Colonic mucosa (tissue), 4 donors: Measurements from ENCODE around the gene MARCHF5. TPM values are rescaled to one million over a fixed set of nuclear protein-coding genes. Genes with fewer than 3 reads are reported as not detected.
"Not testable (repeated sequence)": the region's sequence is repeated elsewhere in the genome, so short reads cannot be mapped to it uniquely, and the experiment has no call there.

Source experiments
- DNase-seq: peaks from one replicate; pipeline ENCODE4 v3.0.0-alpha.2; 2020
- H3K27ac ChIP-seq: fragments of 200-600 bp; one replicate; pipeline ENCODE4 v1.8.0; 2021
- H3K27me3 ChIP-seq: fragments of 200-600 bp; one replicate; pipeline ENCODE4 v1.8.0; 2021
- H3K36me3 ChIP-seq: fragments of 200-600 bp; one replicate; pipeline ENCODE4 v1.8.0; 2021
- H3K4me1 ChIP-seq: fragments of 200-600 bp; one replicate; pipeline ENCODE4 v1.8.0; 2021; ENCODE audit warnings: mild to moderate bottlenecking
- H3K4me3 ChIP-seq: fragments of 200-600 bp; one replicate; pipeline ENCODE4 v1.8.0; 2021
- H3K9ac ChIP-seq, 2 donors: one replicate each; pipeline ENCODE4 v1.7.0; 2013; ENCODE audit warnings: control low read depth in 2 of 2, low read depth in 2 of 2, low read length in 2 of 2
- H3K9me3 ChIP-seq: fragments of 200-600 bp; one replicate; pipeline ENCODE4 v1.8.0; 2021
- intact Hi-C: fragments of 100-400 bp; cut with DNase I; formaldehyde crosslinking; loops from one replicate; pipeline ENCODE4 v1.14.1; 2022
- total RNA-seq, 2 donors: library from RNA; stranded (reverse); fragmentation: NEBNext Ultra II Directional in 1 of 2; extraction: Animal tissue kit (Norgen Biotek cat#: 25700) in 1 of 2; gene quantifications; one replicate each; pipeline ENCODE4 v1.2.1, GENCODE V29; 2021
- TF ChIP-seq, protein P1 (sequence below): fragments of 200-600 bp; IDR thresholded peaks from one replicate; pipeline ENCODE4 v1.8.0; 2022; ENCODE audit warnings: antibody characterized with exemption, mild to moderate bottlenecking
- donor health status: healthy.
- donor health status: DM: no; HTN: no; CAD: no.
- donor health status: DM: no; HTN: no; CAD: no.

Gene MARCHF5
- total RNA-seq, 2 donors from 2014 or later: 37.3 to 42.8 TPM

DNA sequence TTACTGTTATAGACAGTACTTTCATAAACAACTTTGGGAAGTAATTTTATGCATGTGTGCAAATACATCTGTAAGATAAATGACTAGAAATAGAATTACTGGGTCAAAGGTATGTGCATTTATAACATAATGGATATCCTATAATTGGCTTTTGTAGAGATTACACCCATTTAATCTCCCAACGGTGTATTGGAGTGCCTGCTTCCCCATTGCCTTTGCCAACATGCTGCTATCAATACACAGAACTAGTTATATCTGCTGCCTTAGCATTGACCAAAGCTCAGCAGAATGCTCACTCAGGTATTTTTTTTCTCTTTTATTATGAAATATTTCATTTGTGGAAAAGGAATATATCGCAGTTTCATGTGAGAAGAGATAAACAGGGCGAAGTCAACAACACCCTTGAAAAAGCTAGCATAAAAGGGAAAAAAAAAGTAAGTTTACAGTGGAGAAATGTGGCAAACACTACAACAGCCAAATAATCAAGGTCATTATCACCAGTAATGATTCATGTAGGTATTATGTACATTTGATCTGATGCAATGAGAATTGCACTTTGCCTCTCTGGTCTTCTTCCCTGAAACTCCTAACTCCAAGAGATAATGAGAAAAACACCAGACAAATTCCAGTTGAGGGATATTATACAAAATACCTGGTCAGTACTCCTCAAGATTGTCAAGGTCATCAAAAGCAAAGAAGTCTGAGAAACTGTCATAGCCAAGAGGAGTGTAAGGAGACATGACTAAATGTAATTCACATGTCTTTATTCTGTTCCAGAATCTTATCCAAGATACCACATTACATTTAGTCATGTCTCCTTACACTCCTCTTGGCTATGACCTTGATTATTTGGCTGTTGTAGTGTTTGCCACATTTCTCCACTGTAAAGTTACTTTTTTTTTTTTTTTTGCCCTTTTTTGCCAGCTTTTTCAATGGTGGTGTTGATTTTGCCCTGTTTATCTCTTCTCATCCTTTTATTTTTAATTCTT is 36.8 kb downstream of the MARCHF5 start:
- TF ChIP-seq, protein P1, sequence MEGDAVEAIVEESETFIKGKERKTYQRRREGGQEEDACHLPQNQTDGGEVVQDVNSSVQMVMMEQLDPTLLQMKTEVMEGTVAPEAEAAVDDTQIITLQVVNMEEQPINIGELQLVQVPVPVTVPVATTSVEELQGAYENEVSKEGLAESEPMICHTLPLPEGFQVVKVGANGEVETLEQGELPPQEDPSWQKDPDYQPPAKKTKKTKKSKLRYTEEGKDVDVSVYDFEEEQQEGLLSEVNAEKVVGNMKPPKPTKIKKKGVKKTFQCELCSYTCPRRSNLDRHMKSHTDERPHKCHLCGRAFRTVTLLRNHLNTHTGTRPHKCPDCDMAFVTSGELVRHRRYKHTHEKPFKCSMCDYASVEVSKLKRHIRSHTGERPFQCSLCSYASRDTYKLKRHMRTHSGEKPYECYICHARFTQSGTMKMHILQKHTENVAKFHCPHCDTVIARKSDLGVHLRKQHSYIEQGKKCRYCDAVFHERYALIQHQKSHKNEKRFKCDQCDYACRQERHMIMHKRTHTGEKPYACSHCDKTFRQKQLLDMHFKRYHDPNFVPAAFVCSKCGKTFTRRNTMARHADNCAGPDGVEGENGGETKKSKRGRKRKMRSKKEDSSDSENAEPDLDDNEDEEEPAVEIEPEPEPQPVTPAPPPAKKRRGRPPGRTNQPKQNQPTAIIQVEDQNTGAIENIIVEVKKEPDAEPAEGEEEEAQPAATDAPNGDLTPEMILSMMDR: no peak
- Histone ChIP-seq H3K27ac (peak overlapping the region; percentile 19), H3K9ac (no peak overlapping the region), H3K4me3 (no peak overlapping the region), H3K4me1 (peaks cover 10% of the 10 kb centered on the region), H3K27me3 (no peaks in the 10 kb centered on the region), H3K9me3 (no peaks in the 10 kb centered on the region), H3K36me3 (no peaks in the 10 kb centered on the region)
- peak; percentile 22 for DNase-seq
- intact Hi-C loops: no loop called here

DNA sequence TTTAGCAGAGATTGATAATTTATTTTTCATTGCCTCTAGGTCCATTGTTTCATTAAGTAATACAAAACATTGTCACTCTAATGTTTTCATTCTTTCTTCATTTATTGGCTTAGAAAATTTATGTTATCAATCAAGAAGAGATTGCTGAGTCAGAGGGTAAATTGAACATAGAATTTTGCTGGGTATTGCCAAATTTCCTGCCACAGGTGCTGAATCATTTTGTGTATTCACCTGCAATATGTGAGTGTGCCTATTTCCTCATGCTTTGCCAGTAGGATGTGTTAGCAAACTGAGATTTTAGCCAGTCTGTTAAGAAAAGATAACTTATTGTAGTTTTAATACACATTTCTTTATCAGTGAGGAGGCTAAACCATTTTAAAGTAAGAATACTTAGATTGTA is 38.0 kb downstream of the MARCHF5 start:
- TF ChIP-seq, protein P1: no peak
- no peaks in the 10 kb centered on the region for H3K36me3 ChIP-seq
- peaks cover 10% of the 10 kb centered on the region for H3K4me1 ChIP-seq
- H3K4me3 ChIP-seq: no peak overlapping the region
- H3K27me3 ChIP-seq: no peaks in the 10 kb centered on the region
- H3K9me3 ChIP-seq: no peaks in the 10 kb centered on the region
- intact Hi-C loops: no loop called here
- H3K27ac ChIP-seq: no peak overlapping the region
- H3K9ac ChIP-seq: no peak overlapping the region
- no peak for DNase-seq

DNA sequence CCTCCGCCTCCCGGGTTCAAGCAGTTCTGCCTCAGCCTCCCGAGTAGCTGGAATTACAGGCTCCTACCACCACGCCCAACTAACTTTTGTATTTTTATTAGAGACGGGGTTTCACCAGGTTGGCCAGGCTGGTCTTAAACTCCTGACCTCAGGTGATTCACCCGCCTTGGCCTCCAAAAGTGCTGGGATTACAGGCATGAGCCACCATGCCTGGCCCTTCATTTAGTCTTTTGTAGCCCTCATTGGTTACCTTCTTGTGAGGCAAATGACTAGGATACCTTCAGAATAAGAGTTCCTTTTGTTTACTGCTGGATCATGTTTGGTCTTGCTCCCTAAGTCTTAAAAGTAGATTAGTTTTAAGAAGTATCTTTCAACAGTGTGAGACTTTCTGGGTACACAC is 39.0 kb downstream of the MARCHF5 start:
- H3K27me3 ChIP-seq, H3K36me3 ChIP-seq, H3K9me3 ChIP-seq, H3K9ac ChIP-seq, intact Hi-C loops, DNase-seq, H3K27ac ChIP-seq, H3K4me1 ChIP-seq, H3K4me3 ChIP-seq: not testable (repeated sequence)

DNA sequence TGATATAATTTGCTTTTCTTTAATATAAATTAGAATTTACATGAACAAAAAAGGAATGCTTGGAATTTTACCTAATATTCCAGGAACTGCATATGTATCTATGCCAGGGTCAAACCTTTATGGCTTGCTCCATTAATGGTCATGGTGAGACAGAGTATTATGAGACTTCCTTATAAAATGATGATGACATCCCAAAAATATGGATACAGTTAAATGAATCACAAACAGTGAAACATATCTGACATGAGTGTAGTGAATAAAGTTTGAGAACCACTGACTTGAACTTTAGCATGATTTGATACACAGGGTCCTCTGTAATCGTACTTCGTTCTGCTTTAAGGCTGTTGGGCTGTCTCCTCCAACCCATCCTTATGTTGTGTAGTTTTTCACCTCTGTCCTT is 51.8 kb downstream of the MARCHF5 start:
- TF ChIP-seq, protein P1: no peak
- Histone ChIP-seq H3K4me3 (no peak overlapping the region), H3K36me3 (no peaks in the 10 kb centered on the region), H3K9ac (no peak overlapping the region), H3K27ac (no peak overlapping the region), H3K27me3 (no peaks in the 10 kb centered on the region), H3K9me3 (no peaks in the 10 kb centered on the region), H3K4me1 (no peaks in the 10 kb centered on the region)
- DNase-seq: no peak
- intact Hi-C loops: no loop called here

DNA sequence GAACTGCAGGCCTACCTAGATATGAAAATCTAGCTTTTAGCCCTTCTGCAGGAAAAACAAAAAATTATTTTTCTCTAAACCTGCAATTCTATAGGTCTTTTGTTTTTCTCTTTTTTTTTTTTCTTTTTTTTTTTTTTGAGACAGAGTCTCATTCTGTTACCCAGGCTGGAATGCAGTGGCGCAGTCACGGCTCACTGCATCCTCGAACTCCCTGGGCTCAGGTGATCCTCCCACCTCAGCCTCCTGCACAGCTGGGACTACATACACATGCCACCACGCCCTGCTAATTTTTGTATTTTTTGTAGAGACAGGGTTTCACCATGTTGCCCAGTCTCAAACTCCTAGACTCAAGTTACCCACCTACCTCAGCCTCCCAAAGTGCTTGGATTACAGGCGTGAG is 54.6 kb downstream of the MARCHF5 start:
- H3K27me3 ChIP-seq, H3K27ac ChIP-seq, DNase-seq, H3K4me1 ChIP-seq, H3K4me3 ChIP-seq, H3K9ac ChIP-seq, H3K36me3 ChIP-seq, intact Hi-C loops, H3K9me3 ChIP-seq: not testable (repeated sequence)

DNA sequence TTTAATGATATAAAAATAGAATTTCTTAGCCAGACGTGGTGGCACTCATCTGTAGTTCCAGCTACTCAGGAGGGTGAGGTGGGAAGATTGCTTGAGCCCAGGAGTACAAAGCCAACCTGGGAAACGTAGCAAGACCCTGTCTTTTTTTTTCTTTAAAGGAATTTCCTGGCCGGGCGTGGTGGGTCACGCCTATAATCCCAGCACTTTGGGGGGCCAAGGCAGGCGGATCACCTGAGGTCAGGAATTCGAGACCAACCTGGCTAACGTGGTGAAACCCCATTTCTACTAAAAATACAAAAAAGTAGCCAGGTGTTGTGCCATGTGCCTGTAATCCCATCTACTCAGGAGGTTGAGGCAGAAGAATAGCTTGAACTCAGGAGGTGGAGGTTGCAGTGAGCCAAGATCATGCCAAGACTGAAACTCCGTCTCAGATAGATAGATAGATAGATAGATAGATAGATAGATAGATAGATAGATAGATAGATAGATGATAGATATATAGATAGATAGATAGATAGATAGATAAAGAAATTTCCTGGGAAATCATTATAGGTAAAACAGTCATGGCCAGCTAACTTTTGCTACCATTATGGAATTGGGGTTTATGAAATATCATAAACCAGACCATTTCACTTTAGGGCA is 56.2 kb downstream of the MARCHF5 start:
- H3K27me3 ChIP-seq, H3K9me3 ChIP-seq, H3K27ac ChIP-seq, H3K4me3 ChIP-seq, H3K9ac ChIP-seq, H3K4me1 ChIP-seq, DNase-seq, H3K36me3 ChIP-seq, intact Hi-C loops: not testable (repeated sequence)

DNA sequence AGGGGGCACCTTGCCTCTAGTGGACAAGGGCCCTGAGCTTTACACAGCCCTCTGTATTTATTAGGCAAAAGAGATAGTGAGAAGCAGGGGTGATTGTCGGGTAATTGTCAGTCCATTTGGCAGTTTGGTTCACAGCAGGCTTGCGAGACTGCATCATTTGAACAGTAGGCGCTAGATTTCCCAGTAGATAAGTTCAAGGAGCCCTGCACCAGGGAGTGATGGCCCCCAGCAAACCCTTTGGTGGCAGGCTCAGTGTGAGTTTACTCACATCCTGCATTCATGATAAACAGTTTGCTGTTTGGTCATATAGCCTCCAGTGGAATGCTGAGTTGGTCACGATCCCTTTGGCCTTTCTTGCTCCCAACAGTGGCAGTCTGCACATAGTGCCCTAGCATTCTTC is 59.4 kb downstream of the MARCHF5 start:
- H3K36me3 ChIP-seq: peaks cover 7% of the 10 kb centered on the region
- H3K9ac ChIP-seq: no peak overlapping the region
- TF ChIP-seq, protein P1: no peak
- DNase-seq: no peak
- no peaks in the 10 kb centered on the region for H3K9me3 ChIP-seq
- no peak overlapping the region for H3K4me3 ChIP-seq
- intact Hi-C loops: no loop called here
- no peak overlapping the region for H3K27ac ChIP-seq
- no peaks in the 10 kb centered on the region for H3K27me3 ChIP-seq
- H3K4me1 ChIP-seq: no peaks in the 10 kb centered on the region
